ENCODE results near the gene A2ML1. TPM values are rescaled to one million over a fixed set of nuclear protein-coding genes. Genes with fewer than 3 reads are reported as not detected.

Gene A2ML1
- total and polyA plus RNA-seq, 2 of the 4 experiments (the other 2 are of a cell fraction), result not detected

DNA sequence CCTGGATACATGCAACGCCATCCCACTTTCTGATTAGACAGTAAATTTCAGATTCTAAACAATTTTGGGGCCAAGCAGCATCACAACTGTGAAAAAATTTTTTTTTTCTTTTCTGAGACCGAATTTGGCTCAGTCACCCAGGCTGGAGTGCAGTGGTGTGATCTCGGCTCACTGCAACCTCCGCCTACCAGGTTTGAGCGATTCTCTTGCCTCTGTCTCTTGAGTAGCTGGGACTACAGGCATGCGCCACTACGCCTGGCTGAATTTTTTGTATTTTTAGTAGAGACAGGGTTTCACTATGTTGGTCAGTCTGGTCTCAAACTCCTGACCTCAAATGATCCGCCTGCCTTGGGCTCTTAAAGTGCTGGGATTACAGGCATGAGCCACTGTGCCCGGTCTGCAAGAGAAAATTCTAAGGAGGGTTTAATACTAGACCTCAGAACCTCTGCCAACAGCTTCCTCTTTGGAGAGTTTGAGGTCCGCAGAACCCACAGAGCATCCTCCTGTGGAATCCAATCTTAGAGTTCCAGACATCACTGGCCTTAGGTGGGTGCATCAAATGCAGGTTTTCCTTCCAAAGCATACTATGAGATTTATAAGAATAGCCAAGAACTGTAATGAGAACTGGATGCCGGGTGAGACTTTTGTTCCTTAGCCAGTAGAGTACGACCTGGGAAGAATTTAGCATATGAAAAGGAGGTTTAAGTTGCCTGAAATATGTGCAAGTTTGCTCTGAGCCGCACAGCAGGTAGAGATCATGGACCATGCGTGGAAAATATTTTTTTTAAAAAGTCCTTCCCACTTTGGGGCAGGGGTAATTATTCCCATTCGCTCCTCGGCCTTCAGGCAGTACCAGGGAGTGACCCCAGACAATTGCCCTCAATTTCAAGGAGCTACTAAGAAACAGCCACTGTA is 84.1 kb downstream of the A2ML1 start (continued):
- TF ChIP-seq NFE2L2 (IDR thresholded peaks at IDR 0.05; ENCODE audit: low read depth, low read length), result no peak
- TF ChIP-seq POLR2A (IDR thresholded peaks at IDR 0.05; ENCODE audit: low read depth, low read length), result no peak

DNA sequence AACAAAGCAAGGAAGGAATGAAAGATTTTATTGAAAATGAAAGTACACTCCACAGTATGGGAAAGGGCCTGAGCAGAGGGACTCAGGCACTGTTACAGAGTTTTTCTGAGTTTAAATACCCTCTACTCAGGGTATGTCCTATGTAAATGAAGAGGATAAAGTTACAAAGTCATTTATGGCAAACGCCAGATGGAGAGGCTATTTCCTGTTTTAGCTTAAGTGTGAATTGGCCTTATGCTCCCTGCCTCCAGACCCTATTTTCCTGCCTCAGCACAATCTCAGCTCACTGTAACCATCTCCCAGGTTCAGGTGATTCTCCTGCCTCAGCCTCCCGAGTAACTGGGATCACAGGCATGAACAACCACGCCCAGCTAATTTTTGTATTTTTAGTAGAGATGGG is 85.1 kb downstream of the A2ML1 start:
- Histone ChIP-seq H4K8ac (ENCODE audit: low read depth in 2 of 2, low read length in 2 of 2) (no peak overlapping the region), H3K9me1 (ENCODE audit: insufficient read depth, low read length) (no peaks in the 10 kb centered on the region), H3K27me3 (ENCODE audit: control insufficient read depth, insufficient read depth, low read length) (peaks cover 2% of the 10 kb centered on the region), H2AK9ac (replicated peaks; ENCODE audit: low read depth, low read length, poor library complexity) (no peak overlapping the region), H3K4me3 (ENCODE audit: insufficient read depth, low read depth, low read length) (no peak overlapping the region), H4K5ac (ENCODE audit: low read depth, low read length) (no peak overlapping the region), H3K4me2 (ENCODE audit: low read depth, low read length) (no peak overlapping the region), H3K18ac (ENCODE audit: low read depth, low read length) (no peak overlapping the region), H3K9me3 (ENCODE audit: control insufficient read depth, insufficient read depth, low read length) (no peaks in the 10 kb centered on the region), H3K23ac (ENCODE audit: low read depth, low read length) (no peak overlapping the region), H4K91ac (ENCODE audit: insufficient read depth, low read depth, low read length) (no peak overlapping the region), H3K36me3 (ENCODE audit: control insufficient read depth, insufficient read depth, low read length) (no peaks in the 10 kb centered on the region), H3K9ac (ENCODE audit: low read depth, low read length) (no peak overlapping the region), H3K14ac (replicated peaks; ENCODE audit: low read depth, low read length) (no peak overlapping the region), H3K4ac (ENCODE audit: low read depth, low read length) (no peak overlapping the region), H4K20me1 (ENCODE audit: insufficient read depth, low read length) (no peaks in the 10 kb centered on the region), H2BK5ac (ENCODE audit: low read depth, low read length, poor library complexity, severe bottlenecking) (no peak overlapping the region), H2AFZ (replicated peaks; ENCODE audit: low read length, poor library complexity) (no peak overlapping the region), H2AK5ac (ENCODE audit: low read depth, low read length) (no peak overlapping the region), H2BK120ac (ENCODE audit: low read depth, low read length) (no peak overlapping the region), H3K4me1 (ENCODE audit: control insufficient read depth, insufficient read depth, low read length) (no peaks in the 10 kb centered on the region; the same call in 1 of the 2 replicates), H3K79me1 (ENCODE audit: low read depth in 1 of 2, low read length in 2 of 2) (no peaks in the 10 kb centered on the region), H3K27ac (ENCODE audit: insufficient read depth, low read length) (no peak overlapping the region), H2BK20ac (ENCODE audit: low read depth, low read length) (no peak overlapping the region), H2BK15ac (ENCODE audit: low read depth, low read length) (no peak overlapping the region), H3K56ac (ENCODE audit: extremely low read depth, insufficient read depth, low read length) (no peak overlapping the region)
- in situ Hi-C loops (cut with MboI; ENCODE audit: low sequenced_read_pairs) (no loop called here), dilution Hi-C loops (cut with HindIII; ENCODE audit: low sequenced_read_pairs, unreplicated experiment) (no loop called here), intact Hi-C loops (cut with micrococcal nuclease) (loop anchor here (10.0 kb wide), 1 partner anchor 83 kb away; the partner anchor contains the start of gene A2ML1)
- BruUV-seq (replicated peaks), result no TSS peak
- ChIA-PET CTCF (no interaction called here), POLR2A (ENCODE audit: unreplicated experiment) (no interaction called here)
- TF ChIP-seq CEBPB (IDR thresholded peaks at IDR 0.05; ENCODE audit: low read depth, low read length) (no peak), NFE2L2 (IDR thresholded peaks at IDR 0.05; ENCODE audit: low read depth, low read length) (no peak), POLR2A (IDR thresholded peaks at IDR 0.05; ENCODE audit: low read depth, low read length) (no peak), MAFK (IDR thresholded peaks at IDR 0.05; ENCODE audit: low read depth, low read length) (no peak), BHLHE40 (IDR thresholded peaks at IDR 0.05; ENCODE audit: low read depth, low read length) (no peak), MAZ (IDR thresholded peaks at IDR 0.05; ENCODE audit: borderline replicate concordance, low read depth, low read length) (no peak)
- TF ChIP-seq, protein P1, sequence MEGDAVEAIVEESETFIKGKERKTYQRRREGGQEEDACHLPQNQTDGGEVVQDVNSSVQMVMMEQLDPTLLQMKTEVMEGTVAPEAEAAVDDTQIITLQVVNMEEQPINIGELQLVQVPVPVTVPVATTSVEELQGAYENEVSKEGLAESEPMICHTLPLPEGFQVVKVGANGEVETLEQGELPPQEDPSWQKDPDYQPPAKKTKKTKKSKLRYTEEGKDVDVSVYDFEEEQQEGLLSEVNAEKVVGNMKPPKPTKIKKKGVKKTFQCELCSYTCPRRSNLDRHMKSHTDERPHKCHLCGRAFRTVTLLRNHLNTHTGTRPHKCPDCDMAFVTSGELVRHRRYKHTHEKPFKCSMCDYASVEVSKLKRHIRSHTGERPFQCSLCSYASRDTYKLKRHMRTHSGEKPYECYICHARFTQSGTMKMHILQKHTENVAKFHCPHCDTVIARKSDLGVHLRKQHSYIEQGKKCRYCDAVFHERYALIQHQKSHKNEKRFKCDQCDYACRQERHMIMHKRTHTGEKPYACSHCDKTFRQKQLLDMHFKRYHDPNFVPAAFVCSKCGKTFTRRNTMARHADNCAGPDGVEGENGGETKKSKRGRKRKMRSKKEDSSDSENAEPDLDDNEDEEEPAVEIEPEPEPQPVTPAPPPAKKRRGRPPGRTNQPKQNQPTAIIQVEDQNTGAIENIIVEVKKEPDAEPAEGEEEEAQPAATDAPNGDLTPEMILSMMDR (conservative IDR thresholded peaks at IDR 0.05; ENCODE audit: low read depth, low read length), result no peak
- no peak for DNase-seq
- WGBS, 2 experiments (ENCODE audit: extremely low coverage in 2 of 2, insufficient read length in 1 of 2), result no CpG with 5 or more reads among the region's 3 CpGs
- ATAC-seq (ENCODE audit: low read depth), result no peak
